GM12865 (cell line): ENCODE results near the gene TMEM150C.
"Not testable (repeated sequence)": the region's sequence is repeated elsewhere in the genome, so short reads cannot be mapped to it uniquely, and the experiment has no call there.

Experiments used
- DNase-seq: peaks from one replicate; pipeline ENCODE4 v3.0.0; 2010; ENCODE audit warnings: low read depth
- H3K4me3 ChIP-seq: 2 replicates; pipeline ENCODE4 v1.5.1; 2011; ENCODE audit warnings: mild to moderate bottlenecking, low read depth, low read length, control low read depth
- TF ChIP-seq, protein P1 (sequence below): IDR thresholded peaks from 2 replicates; pipeline ENCODE4 v1.5.1; 2011; ENCODE audit warnings: low read length, control low read depth, low read depth, inconsistent platforms; ENCODE audit not compliant: insufficient read depth; ENCODE audit errors: missing control alignments

TMEM150C gene

DNA sequence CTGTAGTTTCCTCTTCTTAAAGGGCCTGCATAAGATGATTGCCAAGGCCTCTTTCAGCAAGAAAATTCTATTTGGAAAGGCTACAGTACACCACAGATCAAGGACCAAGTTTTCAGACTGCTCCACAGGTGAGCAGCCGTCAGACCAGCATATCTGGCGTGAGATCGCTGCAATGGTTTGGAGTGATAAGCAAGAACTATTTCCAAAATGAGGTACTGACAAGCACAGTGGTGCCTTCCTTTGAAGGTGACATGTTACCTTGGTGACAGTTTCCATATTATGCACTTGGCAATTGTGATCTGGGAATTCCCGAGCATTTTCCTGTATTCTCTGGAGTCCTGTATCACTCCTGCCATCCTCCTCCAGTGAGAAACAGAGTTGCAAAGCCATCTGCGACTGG lies 7.3 kb upstream of the TMEM150C start:
- TF ChIP-seq, protein P1, sequence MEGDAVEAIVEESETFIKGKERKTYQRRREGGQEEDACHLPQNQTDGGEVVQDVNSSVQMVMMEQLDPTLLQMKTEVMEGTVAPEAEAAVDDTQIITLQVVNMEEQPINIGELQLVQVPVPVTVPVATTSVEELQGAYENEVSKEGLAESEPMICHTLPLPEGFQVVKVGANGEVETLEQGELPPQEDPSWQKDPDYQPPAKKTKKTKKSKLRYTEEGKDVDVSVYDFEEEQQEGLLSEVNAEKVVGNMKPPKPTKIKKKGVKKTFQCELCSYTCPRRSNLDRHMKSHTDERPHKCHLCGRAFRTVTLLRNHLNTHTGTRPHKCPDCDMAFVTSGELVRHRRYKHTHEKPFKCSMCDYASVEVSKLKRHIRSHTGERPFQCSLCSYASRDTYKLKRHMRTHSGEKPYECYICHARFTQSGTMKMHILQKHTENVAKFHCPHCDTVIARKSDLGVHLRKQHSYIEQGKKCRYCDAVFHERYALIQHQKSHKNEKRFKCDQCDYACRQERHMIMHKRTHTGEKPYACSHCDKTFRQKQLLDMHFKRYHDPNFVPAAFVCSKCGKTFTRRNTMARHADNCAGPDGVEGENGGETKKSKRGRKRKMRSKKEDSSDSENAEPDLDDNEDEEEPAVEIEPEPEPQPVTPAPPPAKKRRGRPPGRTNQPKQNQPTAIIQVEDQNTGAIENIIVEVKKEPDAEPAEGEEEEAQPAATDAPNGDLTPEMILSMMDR, result no peak

DNA sequence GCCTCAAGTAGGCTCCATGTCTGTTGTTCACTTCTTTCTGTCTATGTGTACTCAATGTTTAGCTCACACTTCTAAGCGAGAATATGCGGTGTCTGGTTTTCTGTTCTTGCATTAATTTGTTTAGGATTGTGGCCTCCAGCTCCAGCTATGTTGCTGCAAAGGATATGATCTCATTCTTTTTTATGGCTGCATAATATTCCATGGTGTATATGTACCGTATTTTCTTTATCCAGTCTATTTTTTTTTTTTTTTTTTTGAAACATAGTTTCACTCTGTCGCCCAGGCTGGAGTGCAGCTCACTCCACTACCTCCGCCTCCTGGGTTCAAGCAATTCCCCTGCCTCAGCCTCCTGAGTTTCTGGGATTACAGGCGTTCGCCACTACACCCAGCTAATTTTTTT lies 5.7 kb upstream of the TMEM150C start:
- H3K4me3 ChIP-seq, result no peak overlapping the region
- TF ChIP-seq, protein P1, result no peak
- no peak for DNase-seq

More for the DNA sequence above, 7.3 kb upstream of the TMEM150C start:
- DNase-seq, result no peak
- no peak overlapping the region for H3K4me3 ChIP-seq

DNA sequence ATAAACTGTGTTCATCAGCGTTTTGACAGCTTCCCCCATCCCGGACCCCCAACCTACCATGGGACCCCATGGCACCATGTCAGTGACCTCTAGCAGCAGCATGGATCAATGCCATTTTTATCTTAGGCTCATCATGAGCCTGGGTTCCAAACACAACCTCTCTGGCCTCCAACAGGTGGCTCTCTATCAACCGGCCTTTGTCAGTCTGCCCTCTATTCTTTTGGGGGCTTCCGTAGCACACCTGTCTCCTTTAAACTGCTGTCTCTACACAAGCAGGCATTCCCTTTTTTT lies 721 bp upstream of the TMEM150C start:
- H3K4me3 ChIP-seq, result no peak overlapping the region
- no peak for DNase-seq
- TF ChIP-seq, protein P1, result no peak

DNA sequence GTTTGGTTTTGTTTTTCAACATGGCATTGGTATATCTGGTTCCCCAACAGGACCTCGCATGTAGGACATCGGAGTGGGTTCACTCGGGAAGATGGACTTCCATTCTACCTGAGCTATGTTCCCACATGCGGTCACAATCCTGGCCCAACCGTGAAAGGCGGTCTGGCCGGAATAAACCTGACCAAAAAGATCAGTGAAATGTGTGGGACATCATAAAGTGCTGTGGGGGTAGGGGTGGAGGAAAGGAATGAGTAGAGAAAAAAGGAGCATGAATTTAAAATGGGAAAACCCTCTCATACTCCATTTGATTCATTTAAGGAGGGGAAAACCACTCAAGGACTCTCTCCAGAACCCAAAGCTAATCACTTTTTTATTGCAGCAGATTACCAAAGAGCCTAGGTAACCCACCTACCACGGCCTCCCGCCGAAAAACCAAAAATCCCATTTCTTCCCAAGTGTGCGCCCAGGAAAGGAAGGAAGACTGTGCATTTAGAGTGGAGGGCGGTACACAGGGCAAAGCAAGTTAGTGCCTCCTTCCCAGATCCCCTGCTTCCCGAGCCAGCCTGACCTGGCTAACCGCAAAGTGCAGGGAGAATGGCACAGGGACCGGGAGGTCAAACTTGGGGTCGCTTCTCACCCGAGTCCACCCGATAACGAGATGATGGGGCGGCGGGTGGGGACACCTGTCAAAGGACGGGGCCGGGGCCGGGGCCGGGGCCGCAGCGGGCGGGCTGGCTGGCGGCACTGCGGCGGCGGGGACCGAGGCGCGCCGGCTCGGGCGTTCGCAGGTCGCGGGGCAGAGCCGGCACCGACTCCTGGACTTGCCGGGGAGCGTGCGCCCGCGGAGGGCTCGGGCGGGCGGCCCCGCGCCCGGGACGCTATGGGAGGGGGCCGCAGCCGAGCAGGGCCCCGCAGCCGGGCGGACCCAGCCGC lies 669 bp downstream of the TMEM150C start:
- DNase-seq, result no peak
- TF ChIP-seq, protein P1, result no peak
- no peak overlapping the region for H3K4me3 ChIP-seq

DNA sequence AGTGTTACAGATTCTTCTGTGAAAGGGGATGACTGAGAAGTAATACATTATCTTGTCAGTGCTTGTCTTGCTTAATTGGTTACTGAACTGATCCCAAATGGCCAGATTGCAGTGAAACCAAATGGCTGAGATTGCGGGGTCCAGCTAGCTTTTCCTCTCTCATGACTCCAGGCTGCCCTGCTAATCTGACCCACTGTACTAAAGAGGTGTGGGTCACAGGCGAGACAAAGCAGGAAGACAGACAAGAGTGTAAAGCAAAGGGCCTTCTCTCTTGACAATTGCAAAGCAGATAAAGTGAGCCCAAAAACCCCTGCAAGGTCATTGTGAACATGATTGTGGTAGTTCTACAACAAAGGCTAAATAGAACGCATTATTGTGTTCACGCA lies 2.1 kb downstream of the TMEM150C start:
- DNase-seq, result no peak
- TF ChIP-seq, protein P1, result no peak
- H3K4me3 ChIP-seq, result no peak overlapping the region

DNA sequence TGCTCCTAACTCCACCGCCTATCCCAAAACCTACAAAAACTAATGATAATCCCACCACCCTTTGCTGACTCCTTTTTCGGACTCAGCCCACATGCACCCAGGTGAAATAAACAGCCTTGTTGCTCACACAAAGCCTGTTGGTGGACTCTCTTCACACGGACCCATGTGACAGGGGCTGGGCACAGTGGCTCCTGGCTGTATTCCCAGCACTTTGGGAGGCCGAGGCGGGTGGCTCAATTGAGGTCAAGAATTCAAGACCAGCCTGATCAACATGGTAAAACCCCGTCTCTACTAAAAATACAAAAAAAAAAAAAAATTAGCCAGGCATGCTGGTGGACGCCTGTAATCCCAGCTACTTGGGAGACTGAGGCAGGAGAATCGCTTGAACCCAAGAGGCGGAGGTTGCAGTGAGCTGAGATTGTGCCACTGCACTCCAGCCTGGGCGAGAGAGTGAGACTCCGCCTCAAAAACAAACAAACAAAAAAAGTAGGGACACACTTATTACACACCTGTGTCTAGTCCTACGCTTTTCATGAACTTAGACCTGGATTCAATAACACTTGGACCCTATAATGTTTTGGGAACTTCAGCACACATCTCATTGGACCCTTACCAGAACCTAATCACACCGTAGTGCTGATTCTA lies 2.6 kb downstream of the TMEM150C start:
- not testable (repeated sequence) for H3K4me3 ChIP-seq, DNase-seq

DNA sequence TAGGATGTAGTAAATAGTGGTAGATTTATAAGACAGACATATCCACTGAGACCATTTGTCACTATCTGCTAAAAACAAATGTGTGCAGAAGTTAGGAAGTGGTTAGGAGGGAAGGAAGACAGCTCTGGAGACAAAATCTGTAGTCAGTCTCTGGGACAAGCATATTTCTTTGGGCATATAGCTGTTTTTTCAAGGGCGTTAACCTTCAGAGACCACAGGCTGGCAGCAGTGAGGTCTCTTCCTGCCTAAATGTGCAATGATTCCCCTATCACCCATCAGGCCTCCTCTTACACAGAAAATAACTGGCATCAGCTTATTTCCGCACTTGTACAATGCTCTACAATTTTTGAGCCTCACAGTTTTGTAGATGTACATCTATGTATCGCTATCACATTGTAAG lies 6.5 kb downstream of the TMEM150C start:
- DNase-seq, result no peak

More for the DNA sequence above, 6.5 kb downstream of the TMEM150C start:
- TF ChIP-seq, protein P1, result no peak
- no peak overlapping the region for H3K4me3 ChIP-seq
